IMR-90 (cell line): ENCODE results near the gene LIMK2. TPM values are rescaled to one million over a fixed set of nuclear protein-coding genes. Genes with fewer than 3 reads are reported as not detected.

Experiments
- ATAC-seq: fragments of 200-7000 bp; cut with Tn5 transposase; 2 replicates; pipeline ENCODE4 v1.9.1; 2020; ENCODE audit warnings: low read depth, mild to moderate bottlenecking, moderate library complexity
- BruUV-seq: library from RNA; stranded (reverse); fragments of 400-500 nt; replicated peaks from 2 replicates; lab custom pipeline; 2021; lab: Mats Ljungman, UMichigan
- CTCF ChIA-PET: fragments of 300-600 bp; formaldehyde crosslinking; extraction: SDS; loops from one replicate; lab custom pipeline; 2021; ENCODE audit warnings: antibody characterized with exemption; lab: Yijun Ruan, JAX
- POLR2A ChIA-PET: fragments of 300-600 bp; sonication (Branson Sonifier 250); formaldehyde crosslinking; loops from one replicate; lab custom pipeline; 2022; ENCODE audit warnings: antibody characterized with exemption; ENCODE audit not compliant: unreplicated experiment; lab: Charles Lee
- DNase-seq: peaks from one replicate; pipeline ENCODE4 v3.0.0; 2013
- H2AFZ ChIP-seq: replicated peaks from 2 replicates; pipeline ENCODE3; 2013; ENCODE audit warnings: low read length, mild to moderate bottlenecking; ENCODE audit not compliant: poor library complexity
- H2AK5ac ChIP-seq: 2 replicates; pipeline ENCODE4 v1.6.1; 2013; ENCODE audit warnings: low read depth, low read length, inconsistent platforms
- H2AK9ac ChIP-seq: replicated peaks from 2 replicates; pipeline ENCODE3; 2013; ENCODE audit warnings: mild to moderate bottlenecking, low read depth, low read length, moderate library complexity; ENCODE audit not compliant: poor library complexity
- H2BK120ac ChIP-seq: 2 replicates; pipeline ENCODE4 v1.6.1; 2013; ENCODE audit warnings: low read depth, low read length, inconsistent platforms
- H2BK15ac ChIP-seq: 3 replicates; pipeline ENCODE4 v1.6.1; 2013; ENCODE audit warnings: low read depth, low read length, inconsistent platforms
- H2BK20ac ChIP-seq: 2 replicates; pipeline ENCODE4 v1.6.1; 2013; ENCODE audit warnings: low read depth, mild to moderate bottlenecking, inconsistent platforms, low read length, moderate library complexity
- H2BK5ac ChIP-seq: 2 replicates; pipeline ENCODE4 v1.6.1; 2013; ENCODE audit warnings: mild to moderate bottlenecking, low read depth, low read length, inconsistent platforms; ENCODE audit not compliant: poor library complexity, severe bottlenecking
- H3K14ac ChIP-seq: replicated peaks from 2 replicates; pipeline ENCODE4 v1.6.1; 2013; ENCODE audit warnings: low read depth, low read length, inconsistent platforms
- H3K18ac ChIP-seq: 2 replicates; pipeline ENCODE4 v1.6.1; 2013; ENCODE audit warnings: low read depth, low read length, control low read depth
- H3K23ac ChIP-seq: 2 replicates; pipeline ENCODE4 v1.6.1; 2013; ENCODE audit warnings: low read depth, low read length, inconsistent platforms
- H3K27ac ChIP-seq: 2 replicates; pipeline ENCODE4 v1.5.1; 2013; ENCODE audit warnings: mild to moderate bottlenecking, control low read depth, low read length; ENCODE audit not compliant: insufficient read depth
- H3K27me3 ChIP-seq: 2 replicates; pipeline ENCODE4 v1.6.1; 2013; ENCODE audit warnings: low read length; ENCODE audit not compliant: control insufficient read depth, insufficient read depth
- H3K36me3 ChIP-seq: 2 replicates; pipeline ENCODE4 v1.6.1; 2013; ENCODE audit warnings: low read length, mixed read lengths; ENCODE audit not compliant: control insufficient read depth, insufficient read depth
- H3K4ac ChIP-seq: 2 replicates; pipeline ENCODE4 v1.6.1; 2013; ENCODE audit warnings: low read depth, low read length, inconsistent platforms
- H3K4me1 ChIP-seq: 2 replicates; pipeline ENCODE4 v1.6.1; 2013; ENCODE audit warnings: low read length, mixed read lengths; ENCODE audit not compliant: control insufficient read depth, insufficient read depth
- H3K4me2 ChIP-seq: 2 replicates; pipeline ENCODE4 v1.6.1; 2013; ENCODE audit warnings: low read depth, mild to moderate bottlenecking, control low read depth, low read length, moderate library complexity
- H3K4me3 ChIP-seq: 2 replicates; pipeline ENCODE4 v1.5.1; 2013; ENCODE audit warnings: low read depth, mild to moderate bottlenecking, control low read depth, low read length, moderate library complexity; ENCODE audit not compliant: insufficient read depth
- H3K56ac ChIP-seq: 2 replicates; pipeline ENCODE4 v1.6.1; 2013; ENCODE audit warnings: low read length, inconsistent platforms; ENCODE audit not compliant: insufficient read depth; ENCODE audit errors: extremely low read depth
- H3K79me1 ChIP-seq, 2 experiments: 2 replicates each; pipeline ENCODE4 v1.6.1; 2013; ENCODE audit warnings: low read length in 2 of 2, inconsistent platforms in 1 of 2, low read depth in 1 of 2
- H3K9ac ChIP-seq: 2 replicates; pipeline ENCODE4 v1.6.1; 2013; ENCODE audit warnings: low read depth, low read length, control low read depth
- H3K9me1 ChIP-seq: 2 replicates; pipeline ENCODE4 v1.6.1; 2013; ENCODE audit warnings: low read length, inconsistent platforms; ENCODE audit not compliant: insufficient read depth
- H3K9me3 ChIP-seq: 2 replicates; pipeline ENCODE4 v1.6.1; 2013; ENCODE audit warnings: low read length; ENCODE audit not compliant: control insufficient read depth, insufficient read depth
- H4K20me1 ChIP-seq: 2 replicates; pipeline ENCODE4 v1.6.1; 2013; ENCODE audit warnings: low read length, inconsistent platforms; ENCODE audit not compliant: insufficient read depth
- H4K5ac ChIP-seq: 2 replicates; pipeline ENCODE4 v1.6.1; 2013; ENCODE audit warnings: mild to moderate bottlenecking, low read depth, low read length, control low read depth
- H4K8ac ChIP-seq, 2 experiments: 2 replicates each; pipeline ENCODE4 v1.6.1; 2013; ENCODE audit warnings: low read depth in 2 of 2, low read length in 2 of 2, control low read depth in 1 of 2, inconsistent platforms in 1 of 2
- H4K91ac ChIP-seq: 2 replicates; pipeline ENCODE4 v1.6.1; 2013; ENCODE audit warnings: low read depth, low read length, inconsistent platforms; ENCODE audit not compliant: insufficient read depth
- BHLHE40 ChIP-seq: fragments of 150-350 bp; IDR thresholded peaks from 2 replicates; pipeline ENCODE4 v1.6.1; 2016; ENCODE audit warnings: mild to moderate bottlenecking, low read depth, low read length
- CEBPB ChIP-seq: IDR thresholded peaks from 2 replicates; pipeline ENCODE4 v1.6.1; 2012; ENCODE audit warnings: low read depth, low read length, improper control_type of control experiment
- CTCF ChIP-seq: conservative IDR thresholded peaks from 2 replicates; pipeline ENCODE4 v1.5.1; 2012; ENCODE audit warnings: mild to moderate bottlenecking, low read depth, low read length, improper control_type of control experiment
- FOS ChIP-seq: fragments of 150-350 bp; IDR thresholded peaks from 2 replicates; pipeline ENCODE4 v1.6.1; 2016; ENCODE audit warnings: low read depth, low read length
- MAFK ChIP-seq: IDR thresholded peaks from 2 replicates; pipeline ENCODE4 v1.6.1; 2012; ENCODE audit warnings: low read depth, low read length, improper control_type of control experiment
- MAZ ChIP-seq: IDR thresholded peaks from 2 replicates; pipeline ENCODE4 v1.6.1; 2012; ENCODE audit warnings: low read depth, mild to moderate bottlenecking, low read length, improper control_type of control experiment, moderate library complexity, borderline replicate concordance
- MXI1 ChIP-seq: IDR thresholded peaks from 2 replicates; pipeline ENCODE4 v1.6.1; 2012; ENCODE audit warnings: low read depth, mild to moderate bottlenecking, low read length, moderate library complexity, borderline replicate concordance
- NFE2L2 ChIP-seq: fragments of 150-350 bp; IDR thresholded peaks from 2 replicates; pipeline ENCODE4 v1.6.1; 2016; ENCODE audit warnings: low read depth, mild to moderate bottlenecking, low read length
- POLR2A ChIP-seq: IDR thresholded peaks from 2 replicates; pipeline ENCODE4 v1.6.1; 2012; ENCODE audit warnings: mild to moderate bottlenecking, low read depth, low read length
- RAD21 ChIP-seq: IDR thresholded peaks from 2 replicates; pipeline ENCODE4 v1.6.1; 2012; ENCODE audit warnings: low read length, improper control_type of control experiment
- RCOR1 ChIP-seq: IDR thresholded peaks from 2 replicates; pipeline ENCODE4 v1.6.1; 2012; ENCODE audit warnings: mild to moderate bottlenecking, low read length, improper control_type of control experiment; ENCODE audit not compliant: insufficient replicate concordance
- RFX5 ChIP-seq: IDR thresholded peaks from 2 replicates; pipeline ENCODE4 v1.8.0; 2012; ENCODE audit warnings: low read depth, mild to moderate bottlenecking, low read length, moderate library complexity
- SMC3 ChIP-seq: fragments of 150-350 bp; IDR thresholded peaks from 2 replicates; pipeline ENCODE4 v1.6.1; 2016; ENCODE audit warnings: low read depth, mild to moderate bottlenecking, antibody characterized with exemption, low read length, moderate library complexity
- WGBS, 2 experiments: methylation state at CpG; one replicate each; pipeline versions ENCODE4 v1.1.5 to v1.1.7; 2013; ENCODE audit warnings: missing lambda C conversion rate in 2 of 2; ENCODE audit not compliant: insufficient read length in 1 of 2; ENCODE audit errors: extremely low coverage in 2 of 2; 5-methylcytosine and 5-hydroxymethylcytosine counted together
- dilution Hi-C: fragments of 300-500 bp; cut with HindIII; formaldehyde crosslinking; loops from one replicate; pipeline ENCODE4 v1.14.3; 2018; ENCODE audit warnings: low sequenced_read_pairs; ENCODE audit not compliant: unreplicated experiment
- in situ Hi-C: fragments of 300-500 bp; cut with MboI; formaldehyde crosslinking; loops from 3 replicates; pipeline ENCODE4 v1.14.3; 2019; ENCODE audit warnings: low sequenced_read_pairs, inconsistent platforms, mixed read lengths
- intact Hi-C: fragments of 100-400 bp; cut with micrococcal nuclease; formaldehyde crosslinking; loops from 2 replicates; pipeline ENCODE4 v1.10.0; 2022
- polyA plus RNA-seq, 3 experiments: library from polyadenylated mRNA; depleted of rRNA; stranded (reverse); fragments of >200 nt; gene quantifications; 2 replicates each; pipeline ENCODE4 v1.2.3, GENCODE V29; 2012; ENCODE audit warnings: low replicate concordance in 1 of 3
- total RNA-seq: library from RNA; depleted of rRNA; stranded (reverse); fragments of >200 nt; gene quantifications from 2 replicates; pipeline ENCODE4 v1.2.3, GENCODE V29; 2012
- TF ChIP-seq, protein P1 (sequence below): fragments of 150-350 bp; IDR thresholded peaks from 2 replicates; pipeline ENCODE4 v1.6.1; 2016; ENCODE audit warnings: low read depth, mild to moderate bottlenecking, low read length, moderate library complexity, borderline replicate concordance

The LIMK2 gene
- total and polyA plus RNA-seq, 2 of the 4 experiments (the other 2 are of a cell fraction): 14.5 to 31.9 TPM

DNA sequence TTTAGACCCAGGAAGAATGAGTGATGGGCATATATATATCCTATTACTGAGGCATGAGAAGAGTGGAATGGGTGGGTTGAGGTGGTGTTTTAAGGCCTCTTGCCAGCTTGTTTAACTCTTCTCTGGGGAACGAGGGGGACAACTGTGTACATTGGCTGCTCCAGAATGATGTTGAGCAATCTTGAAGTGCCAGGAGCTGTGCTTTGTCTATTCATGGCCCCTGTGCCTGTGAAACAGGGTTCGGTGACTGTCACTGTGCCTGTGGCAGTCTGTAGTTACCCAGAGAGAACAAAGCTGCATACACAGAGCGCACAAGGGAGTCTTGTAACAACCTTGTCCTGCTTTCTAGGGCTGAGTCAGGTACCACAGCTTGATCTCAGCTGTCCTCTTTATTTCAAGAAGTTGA lies 11.7 kb downstream of the LIMK2 start:
- peaks cover 1% of the 10 kb centered on the region; the same call in 1 of the 2 replicates for H3K36me3 ChIP-seq
- H3K4me1 ChIP-seq: no peaks in the 10 kb centered on the region
- peaks cover 11% of the 10 kb centered on the region for H3K9me1 ChIP-seq
- H3K4me2 ChIP-seq: no peak overlapping the region
- H4K8ac ChIP-seq: no peak overlapping the region
- 83% methylated on average over 1 of the region's 3 CpGs; no CpG with 5 or more reads in 1 of the 2 experiments for WGBS, 2 experiments
- POLR2A ChIA-PET: no interaction called here
- CTCF ChIA-PET: interaction anchor here (1.1 kb wide), 1 partner anchor 9 kb away, joined by 3 read pairs; no protein-coding TSS in a partner anchor
- DNase-seq (no peak), ATAC-seq (no peak)
- no peaks in the 10 kb centered on the region for H3K9me3 ChIP-seq
- H2BK20ac ChIP-seq: no peak overlapping the region
- no peak overlapping the region for H3K27ac ChIP-seq
- TF ChIP-seq CTCF (no peak), MAZ (no peak), SMC3 (no peak), RCOR1 (no peak), MXI1 (no peak), POLR2A (no peak), NFE2L2 (no peak), MAFK (no peak), BHLHE40 (no peak), FOS (no peak), CEBPB (no peak), RAD21 (no peak), RFX5 (no peak)
- TF ChIP-seq, protein P1, sequence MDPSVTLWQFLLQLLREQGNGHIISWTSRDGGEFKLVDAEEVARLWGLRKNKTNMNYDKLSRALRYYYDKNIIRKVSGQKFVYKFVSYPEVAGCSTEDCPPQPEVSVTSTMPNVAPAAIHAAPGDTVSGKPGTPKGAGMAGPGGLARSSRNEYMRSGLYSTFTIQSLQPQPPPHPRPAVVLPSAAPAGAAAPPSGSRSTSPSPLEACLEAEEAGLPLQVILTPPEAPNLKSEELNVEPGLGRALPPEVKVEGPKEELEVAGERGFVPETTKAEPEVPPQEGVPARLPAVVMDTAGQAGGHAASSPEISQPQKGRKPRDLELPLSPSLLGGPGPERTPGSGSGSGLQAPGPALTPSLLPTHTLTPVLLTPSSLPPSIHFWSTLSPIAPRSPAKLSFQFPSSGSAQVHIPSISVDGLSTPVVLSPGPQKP: no peak
- no peak overlapping the region for H3K18ac ChIP-seq
- intact Hi-C loops: no loop called here
- no peak overlapping the region for H3K4me3 ChIP-seq
- no peak overlapping the region for H3K23ac ChIP-seq
- H3K9ac ChIP-seq: no peak overlapping the region
- dilution Hi-C loops: no loop called here
- H3K14ac ChIP-seq: no peak overlapping the region; the same call in 1 of the 2 replicates
- H3K79me1 ChIP-seq: peaks cover 28 to 44% of the 10 kb centered on the region in 2 experiments
- H3K56ac ChIP-seq: no peak overlapping the region
- H4K5ac ChIP-seq: no peak overlapping the region
- no peak overlapping the region for H4K91ac ChIP-seq
- no peak overlapping the region for H3K4ac ChIP-seq
- H2AK5ac ChIP-seq: no peak overlapping the region
- H2BK5ac ChIP-seq: no peak overlapping the region
- in situ Hi-C loops: no loop called here
- no TSS peak for BruUV-seq
- H2AFZ ChIP-seq: no peak overlapping the region
- no peaks in the 10 kb centered on the region for H4K20me1 ChIP-seq
- H2AK9ac ChIP-seq: no peak overlapping the region
- H2BK120ac ChIP-seq: no peak overlapping the region
- no peaks in the 10 kb centered on the region for H3K27me3 ChIP-seq
- no peak overlapping the region for H2BK15ac ChIP-seq
